Neutrophil (primary cell): ENCODE measurements around the gene HDAC3.

Experiments
- H3K27ac ChIP-seq: fragments of 200-600 bp; sonication (generic); 2 replicates; pipeline ENCODE4 v1.5.1; 2016; ENCODE audit warnings: mild to moderate bottlenecking, moderate library complexity
- H3K27me3 ChIP-seq: fragments of 200-600 bp; sonication (generic); 2 replicates; pipeline ENCODE4 v1.6.0; 2016; ENCODE audit warnings: mild to moderate bottlenecking
- H3K36me3 ChIP-seq: fragments of 200-600 bp; sonication (generic); 2 replicates; pipeline ENCODE4 v1.5.1; 2017
- H3K4me1 ChIP-seq, 2 experiments: fragments of 200-600 bp in 1 of 2; sonication (generic) in 1 of 2; 1 replicate in 1 of 2; 2 replicates in 1 of 2; pipeline versions ENCODE4 v1.5.1 to v1.6.1; 2013 to 2016; ENCODE audit warnings: low read depth in 1 of 2, low read length in 1 of 2, mild to moderate bottlenecking in 1 of 2, moderate library complexity in 1 of 2; ENCODE audit not compliant: control insufficient read depth in 1 of 2, insufficient read depth in 1 of 2
- H3K4me3 ChIP-seq, 2 experiments: fragments of 200-600 bp in 1 of 2; sonication (generic) in 1 of 2; 1 replicate in 1 of 2; 2 replicates in 1 of 2; pipeline ENCODE4 v1.5.1; 2013 to 2016; ENCODE audit warnings: low read depth in 1 of 2, low read length in 1 of 2, mild to moderate bottlenecking in 1 of 2, moderate library complexity in 1 of 2
- H3K9me3 ChIP-seq: fragments of 200-600 bp; sonication (generic); 2 replicates; pipeline ENCODE4 v1.5.1; 2016
- CTCF ChIP-seq: fragments of 200-600 bp; sonication (generic); IDR thresholded peaks from 2 replicates; pipeline ENCODE4 v1.5.1; 2016; ENCODE audit warnings: antibody characterized with exemption

HDAC3 gene

GRCh38 chr5:141586246-141586645 lies 50.4 kb downstream of the HDAC3 start:
- TF ChIP-seq CTCF, result no peak
- H3K4me1 ChIP-seq, result peaks cover 24% of the 10 kb centered on the region in 2 experiments
- no peaks in the 10 kb centered on the region for H3K27me3 ChIP-seq
- H3K27ac ChIP-seq, result no peak overlapping the region
- no peak overlapping the region for H3K4me3 ChIP-seq
- peaks cover 49% of the 10 kb centered on the region for H3K36me3 ChIP-seq
- H3K9me3 ChIP-seq, result no peaks in the 10 kb centered on the region

- H3K27ac ChIP-seq, result no peak overlapping the region
- no peaks in the 10 kb centered on the region for H3K9me3 ChIP-seq
- no peak for TF ChIP-seq CTCF
- no peaks in the 10 kb centered on the region for H3K27me3 ChIP-seq
- peaks cover 21 to 24% of the 10 kb centered on the region in 2 experiments for H3K4me1 ChIP-seq
- peaks cover 56% of the 10 kb centered on the region for H3K36me3 ChIP-seq
- no peak overlapping the region for H3K4me3 ChIP-seq
These were observed 51.1 kb downstream of the HDAC3 start for GRCh38 chr5:141585594-141585993.

GRCh38 chr5:141574122-141574510 lies 62.5 kb downstream of the HDAC3 start:
- Histone ChIP-seq H3K36me3 (peaks cover 92% of the 10 kb centered on the region), H3K4me3 (no peak overlapping the region)
- TF ChIP-seq CTCF, result no peak

GRCh38 chr5:141573489-141574121 lies 63.0 kb downstream of the HDAC3 start:
- no peak overlapping the region for H3K4me3 ChIP-seq
- peaks cover 34 to 36% of the 10 kb centered on the region in 2 experiments for H3K4me1 ChIP-seq
- TF ChIP-seq CTCF, result no peak
- no peak overlapping the region for H3K27ac ChIP-seq
- peaks cover 87% of the 10 kb centered on the region for H3K36me3 ChIP-seq
- H3K27me3 ChIP-seq, result no peaks in the 10 kb centered on the region
- no peaks in the 10 kb centered on the region for H3K9me3 ChIP-seq

More at GRCh38 chr5:141574122-141574510, 62.5 kb downstream of the HDAC3 start:
- H3K27me3 ChIP-seq, result no peaks in the 10 kb centered on the region
- H3K27ac ChIP-seq, result peak overlapping the region; percentile 5
- peaks cover 29 to 31% of the 10 kb centered on the region in 2 experiments for H3K4me1 ChIP-seq
- no peaks in the 10 kb centered on the region for H3K9me3 ChIP-seq
